ENCODE results near the gene FAM204A.

FAM204A gene

GRCh38 chr10:118277871-118278270 is 64.3 kb downstream of the FAM204A start:
- peaks cover 0 to 12% of the 10 kb centered on the region in 2 donors for H3K9me3 ChIP-seq (ENCODE audit: control insufficient read depth in 1 of 2, low read length in 2 of 2)
- H3K4me1 ChIP-seq (ENCODE audit: control insufficient read depth in 1 of 2, insufficient read depth in 2 of 2, low read length in 2 of 2): no peaks in the 10 kb centered on the region
- no peaks in the 10 kb centered on the region for H3K36me3 ChIP-seq (ENCODE audit: control insufficient read depth in 1 of 2, insufficient read depth in 2 of 2, low read length in 2 of 2)
- H3K27ac ChIP-seq (ENCODE audit: low read length): no peak overlapping the region
- no peak overlapping the region for H3K4me3 ChIP-seq (ENCODE audit: low read depth in 1 of 2, low read length in 2 of 2)
- H3K27me3 ChIP-seq (ENCODE audit: low read depth, low read length): no peaks in the 10 kb centered on the region

- Histone ChIP-seq H3K4me3 (ENCODE audit: low read depth in 1 of 2, low read length in 2 of 2) (no peak overlapping the region), H3K9me3 (ENCODE audit: control insufficient read depth in 1 of 2, low read length in 2 of 2) (peaks cover 0 to 12% of the 10 kb centered on the region in 2 donors), H3K27me3 (ENCODE audit: low read depth, low read length) (no peaks in the 10 kb centered on the region), H3K27ac (ENCODE audit: low read length) (no peak overlapping the region), H3K4me1 (ENCODE audit: control insufficient read depth in 1 of 2, insufficient read depth in 2 of 2, low read length in 2 of 2) (peaks cover under 1 to 3% of the 10 kb centered on the region in 2 donors), H3K36me3 (ENCODE audit: control insufficient read depth in 1 of 2, insufficient read depth in 2 of 2, low read length in 2 of 2) (no peaks in the 10 kb centered on the region)
These were observed 65.4 kb downstream of the FAM204A start for GRCh38 chr10:118276727-118277126.

GRCh38 chr10:118276204-118276603 is 65.9 kb downstream of the FAM204A start:
- H3K27ac ChIP-seq (ENCODE audit: low read length): no peak overlapping the region
- no peak overlapping the region for H3K4me3 ChIP-seq (ENCODE audit: low read depth in 1 of 2, low read length in 2 of 2)
- H3K4me1 ChIP-seq (ENCODE audit: control insufficient read depth in 1 of 2, insufficient read depth in 2 of 2, low read length in 2 of 2): peaks cover 6 to 7% of the 10 kb centered on the region in 2 donors
- no peaks in the 10 kb centered on the region for H3K36me3 ChIP-seq (ENCODE audit: control insufficient read depth in 1 of 2, insufficient read depth in 2 of 2, low read length in 2 of 2)
- peaks cover 0 to 12% of the 10 kb centered on the region in 2 donors for H3K9me3 ChIP-seq (ENCODE audit: control insufficient read depth in 1 of 2, low read length in 2 of 2)
- no peaks in the 10 kb centered on the region for H3K27me3 ChIP-seq (ENCODE audit: low read depth, low read length)

DNA sequence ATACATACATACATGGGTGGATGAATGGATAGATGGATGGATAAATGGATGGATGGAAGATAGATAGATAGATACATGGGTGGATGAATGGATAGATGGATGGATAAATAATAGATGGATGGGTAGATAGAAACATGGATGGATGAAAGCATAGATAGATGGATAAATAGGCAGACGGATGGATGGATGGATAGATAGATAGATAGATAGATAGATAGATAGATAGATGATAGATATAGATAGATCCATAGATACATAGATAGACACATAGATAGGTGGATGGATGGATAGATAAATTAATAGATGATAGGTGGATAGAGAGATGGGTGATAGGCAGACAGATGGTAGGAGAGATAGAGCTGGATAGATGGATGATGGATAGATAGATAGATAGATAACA is 68.5 kb downstream of the FAM204A start:
- Histone ChIP-seq H3K4me1 (ENCODE audit: control insufficient read depth in 1 of 2, insufficient read depth in 2 of 2, low read length in 2 of 2) (peaks cover 7 to 8% of the 10 kb centered on the region in 2 donors), H3K9me3 (ENCODE audit: control insufficient read depth in 1 of 2, low read length in 2 of 2) (peaks cover 0 to 9% of the 10 kb centered on the region in 2 donors), H3K36me3 (ENCODE audit: control insufficient read depth in 1 of 2, insufficient read depth in 2 of 2, low read length in 2 of 2) (no peaks in the 10 kb centered on the region), H3K4me3 (ENCODE audit: low read depth in 1 of 2, low read length in 2 of 2) (no peak overlapping the region), H3K27ac (ENCODE audit: low read length) (no peak overlapping the region), H3K27me3 (ENCODE audit: low read depth, low read length) (no peaks in the 10 kb centered on the region)

- Histone ChIP-seq H3K27me3 (ENCODE audit: low read depth, low read length) (no peaks in the 10 kb centered on the region), H3K36me3 (ENCODE audit: control insufficient read depth in 1 of 2, insufficient read depth in 2 of 2, low read length in 2 of 2) (no peaks in the 10 kb centered on the region), H3K4me3 (ENCODE audit: low read depth in 1 of 2, low read length in 2 of 2) (no peak overlapping the region), H3K9me3 (ENCODE audit: control insufficient read depth in 1 of 2, low read length in 2 of 2) (peaks cover 0 to 2% of the 10 kb centered on the region in 2 donors), H3K27ac (ENCODE audit: low read length) (no peak overlapping the region), H3K4me1 (ENCODE audit: control insufficient read depth in 1 of 2, insufficient read depth in 2 of 2, low read length in 2 of 2) (peaks cover 7 to 8% of the 10 kb centered on the region in 2 donors)
These were observed 69.4 kb downstream of the FAM204A start for GRCh38 chr10:118272767-118273166.

DNA sequence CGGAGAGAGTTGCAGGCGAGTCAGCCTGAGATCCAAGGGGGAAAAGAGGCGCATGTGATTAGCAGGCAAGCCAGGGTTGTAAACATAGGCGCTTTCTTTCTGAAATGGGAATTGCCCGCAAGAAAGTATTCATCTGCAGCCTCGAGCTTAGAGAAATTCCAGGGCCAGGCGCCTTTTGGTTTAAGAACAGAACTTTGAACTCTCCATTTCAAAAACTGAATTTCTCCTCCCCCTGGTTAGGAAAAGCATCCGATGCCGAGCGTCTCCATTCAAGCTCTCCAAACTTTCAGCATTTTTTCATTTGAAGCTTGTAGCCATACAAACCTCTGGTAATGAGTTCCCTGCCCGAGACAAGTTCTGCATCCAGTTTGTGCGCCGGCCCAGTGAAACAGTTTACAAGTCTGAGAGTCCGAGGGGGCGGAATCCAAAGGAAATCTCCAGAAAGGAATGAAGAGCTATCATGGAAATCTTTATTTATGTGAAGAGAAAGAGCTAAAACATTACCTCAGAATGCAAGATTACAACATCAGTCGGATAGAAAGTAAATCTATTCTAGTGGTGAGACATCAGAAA is 69.9 kb downstream of the FAM204A start:
- Histone ChIP-seq H3K27me3 (ENCODE audit: low read depth, low read length) (no peaks in the 10 kb centered on the region), H3K4me1 (ENCODE audit: control insufficient read depth in 1 of 2, insufficient read depth in 2 of 2, low read length in 2 of 2) (peaks cover 7 to 8% of the 10 kb centered on the region in 2 donors), H3K4me3 (ENCODE audit: low read depth in 1 of 2, low read length in 2 of 2) (peak overlapping the region; percentile 47 to 55), H3K36me3 (ENCODE audit: control insufficient read depth in 1 of 2, insufficient read depth in 2 of 2, low read length in 2 of 2) (no peaks in the 10 kb centered on the region), H3K27ac (ENCODE audit: low read length) (peak overlapping the region; percentile 10), H3K9me3 (ENCODE audit: control insufficient read depth in 1 of 2, low read length in 2 of 2) (no peaks in the 10 kb centered on the region)

DNA sequence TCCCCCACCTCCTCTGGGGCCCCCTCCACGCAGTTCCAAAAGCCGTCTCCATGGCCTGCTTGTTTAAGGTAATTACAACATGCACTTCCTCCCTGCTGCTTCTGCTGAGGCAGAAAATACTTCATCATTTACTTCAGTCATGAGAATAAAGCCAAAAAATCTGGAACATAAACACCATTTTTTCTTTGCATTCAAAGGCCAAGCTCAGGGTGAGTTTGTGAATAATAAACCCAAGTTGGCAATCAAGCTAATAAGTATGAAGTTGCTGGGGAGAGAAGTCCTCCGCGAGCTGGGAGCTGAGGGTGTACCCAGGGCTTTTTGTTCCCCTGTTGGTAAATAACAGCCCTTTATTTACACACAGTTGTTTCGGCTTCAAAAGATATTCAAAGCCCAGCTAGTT is 70.5 kb downstream of the FAM204A start:
- no peaks in the 10 kb centered on the region for H3K9me3 ChIP-seq (ENCODE audit: control insufficient read depth in 1 of 2, low read length in 2 of 2)
- H3K36me3 ChIP-seq (ENCODE audit: control insufficient read depth in 1 of 2, insufficient read depth in 2 of 2, low read length in 2 of 2): no peaks in the 10 kb centered on the region
- H3K4me3 ChIP-seq (ENCODE audit: low read depth in 1 of 2, low read length in 2 of 2): peak overlapping the region; percentile 47 to 55
- peaks cover 7 to 8% of the 10 kb centered on the region in 2 donors for H3K4me1 ChIP-seq (ENCODE audit: control insufficient read depth in 1 of 2, insufficient read depth in 2 of 2, low read length in 2 of 2)
- no peak overlapping the region for H3K27ac ChIP-seq (ENCODE audit: low read length)
- no peaks in the 10 kb centered on the region for H3K27me3 ChIP-seq (ENCODE audit: low read depth, low read length)

- Histone ChIP-seq H3K4me1 (ENCODE audit: control insufficient read depth in 1 of 2, insufficient read depth in 2 of 2, low read length in 2 of 2) (peaks cover 0 to 2% of the 10 kb centered on the region in 2 donors), H3K36me3 (ENCODE audit: control insufficient read depth in 1 of 2, insufficient read depth in 2 of 2, low read length in 2 of 2) (no peaks in the 10 kb centered on the region), H3K27me3 (ENCODE audit: low read depth, low read length) (no peaks in the 10 kb centered on the region), H3K4me3 (ENCODE audit: low read depth in 1 of 2, low read length in 2 of 2) (no peak overlapping the region), H3K9me3 (ENCODE audit: control insufficient read depth in 1 of 2, low read length in 2 of 2) (no peaks in the 10 kb centered on the region), H3K27ac (ENCODE audit: low read length) (no peak overlapping the region)
These were observed 75.9 kb downstream of the FAM204A start for GRCh38 chr10:118266098-118266748.

- no peak overlapping the region for H3K27ac ChIP-seq (ENCODE audit: low read length)
- no peaks in the 10 kb centered on the region for H3K36me3 ChIP-seq (ENCODE audit: control insufficient read depth in 1 of 2, insufficient read depth in 2 of 2, low read length in 2 of 2)
- no peaks in the 10 kb centered on the region for H3K27me3 ChIP-seq (ENCODE audit: low read depth, low read length)
- H3K4me1 ChIP-seq (ENCODE audit: control insufficient read depth in 1 of 2, insufficient read depth in 2 of 2, low read length in 2 of 2): no peaks in the 10 kb centered on the region
- H3K4me3 ChIP-seq (ENCODE audit: low read depth in 1 of 2, low read length in 2 of 2): no peak overlapping the region
- H3K9me3 ChIP-seq (ENCODE audit: control insufficient read depth in 1 of 2, low read length in 2 of 2): no peaks in the 10 kb centered on the region
These were observed 77.2 kb downstream of the FAM204A start for GRCh38 chr10:118264838-118265470.

- Histone ChIP-seq H3K27me3 (ENCODE audit: low read depth, low read length) (no peaks in the 10 kb centered on the region), H3K4me1 (ENCODE audit: control insufficient read depth in 1 of 2, insufficient read depth in 2 of 2, low read length in 2 of 2) (no peaks in the 10 kb centered on the region), H3K9me3 (ENCODE audit: control insufficient read depth in 1 of 2, low read length in 2 of 2) (no peaks in the 10 kb centered on the region), H3K36me3 (ENCODE audit: control insufficient read depth in 1 of 2, insufficient read depth in 2 of 2, low read length in 2 of 2) (no peaks in the 10 kb centered on the region), H3K27ac (ENCODE audit: low read length) (no peak overlapping the region), H3K4me3 (ENCODE audit: low read depth in 1 of 2, low read length in 2 of 2) (no peak overlapping the region)
These were observed 77.9 kb downstream of the FAM204A start for GRCh38 chr10:118264252-118264651.

DNA sequence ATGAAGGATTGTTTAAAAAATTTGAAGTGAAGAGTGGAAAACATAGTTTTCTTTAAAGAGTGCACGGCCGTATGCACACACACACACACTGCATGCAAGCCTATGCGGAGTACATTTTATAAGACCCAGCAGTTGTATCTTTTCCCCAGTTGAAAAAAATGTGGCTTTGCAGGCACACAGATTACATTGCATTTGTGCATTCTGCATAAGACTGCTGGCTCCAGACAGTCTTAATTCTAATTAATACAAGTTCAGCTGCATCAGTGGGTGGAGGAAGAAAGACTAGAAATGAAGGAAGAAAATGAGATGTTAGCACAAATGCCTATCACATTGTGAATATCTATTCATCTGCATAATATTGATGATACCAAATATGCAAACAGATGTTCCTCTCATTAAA is 79.6 kb downstream of the FAM204A start:
- no peak overlapping the region for H3K4me3 ChIP-seq (ENCODE audit: low read depth in 1 of 2, low read length in 2 of 2)
- H3K36me3 ChIP-seq (ENCODE audit: control insufficient read depth in 1 of 2, insufficient read depth in 2 of 2, low read length in 2 of 2): no peaks in the 10 kb centered on the region
- no peaks in the 10 kb centered on the region for H3K4me1 ChIP-seq (ENCODE audit: control insufficient read depth in 1 of 2, insufficient read depth in 2 of 2, low read length in 2 of 2)
- no peaks in the 10 kb centered on the region for H3K9me3 ChIP-seq (ENCODE audit: control insufficient read depth in 1 of 2, low read length in 2 of 2)
- no peaks in the 10 kb centered on the region for H3K27me3 ChIP-seq (ENCODE audit: low read depth, low read length)
- H3K27ac ChIP-seq (ENCODE audit: low read length): no peak overlapping the region
